Activated CD8-positive, alpha-beta memory T cell treated with anti-CD3 and anti-CD28 coated beads for 4 hours (primary cell): ENCODE results near the gene PRKG2.

Source experiments
- DNase-seq, 2 donors: peaks; one replicate each; pipeline ENCODE4 v3.0.0-alpha.2; 2020; ENCODE audit warnings: low read depth in 2 of 2

The PRKG2 gene

DNA sequence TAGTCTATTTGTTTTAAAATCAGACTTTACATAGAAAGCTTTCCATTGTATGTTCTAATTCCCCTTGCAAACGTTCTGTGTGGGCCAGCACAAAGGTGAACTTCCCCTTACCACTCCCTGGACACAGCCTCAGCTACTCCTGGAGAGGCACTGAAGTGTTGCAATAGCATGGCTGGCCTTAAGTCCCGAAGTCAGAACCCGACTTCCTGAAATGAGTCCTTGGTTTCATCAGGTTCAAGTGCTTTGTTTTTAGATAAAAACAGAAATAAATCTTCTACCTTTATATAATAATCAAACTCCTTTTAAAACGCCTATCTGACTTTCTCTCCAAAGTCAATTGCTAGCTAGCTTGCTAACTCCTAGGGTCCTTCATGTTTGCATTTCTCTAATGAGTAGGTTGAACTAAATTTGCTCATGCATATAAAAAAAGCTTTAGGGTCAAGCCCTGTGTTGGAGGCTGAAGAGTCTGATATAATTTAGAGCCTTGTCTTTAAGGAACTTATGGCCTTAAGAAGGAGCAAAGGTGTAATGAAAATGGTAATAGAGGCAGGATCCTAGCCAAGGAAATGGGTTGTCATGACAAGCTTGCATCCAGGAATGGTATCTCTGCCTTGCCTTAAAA, 175.6 kb downstream of the PRKG2 start:
- no peak for DNase-seq

DNA sequence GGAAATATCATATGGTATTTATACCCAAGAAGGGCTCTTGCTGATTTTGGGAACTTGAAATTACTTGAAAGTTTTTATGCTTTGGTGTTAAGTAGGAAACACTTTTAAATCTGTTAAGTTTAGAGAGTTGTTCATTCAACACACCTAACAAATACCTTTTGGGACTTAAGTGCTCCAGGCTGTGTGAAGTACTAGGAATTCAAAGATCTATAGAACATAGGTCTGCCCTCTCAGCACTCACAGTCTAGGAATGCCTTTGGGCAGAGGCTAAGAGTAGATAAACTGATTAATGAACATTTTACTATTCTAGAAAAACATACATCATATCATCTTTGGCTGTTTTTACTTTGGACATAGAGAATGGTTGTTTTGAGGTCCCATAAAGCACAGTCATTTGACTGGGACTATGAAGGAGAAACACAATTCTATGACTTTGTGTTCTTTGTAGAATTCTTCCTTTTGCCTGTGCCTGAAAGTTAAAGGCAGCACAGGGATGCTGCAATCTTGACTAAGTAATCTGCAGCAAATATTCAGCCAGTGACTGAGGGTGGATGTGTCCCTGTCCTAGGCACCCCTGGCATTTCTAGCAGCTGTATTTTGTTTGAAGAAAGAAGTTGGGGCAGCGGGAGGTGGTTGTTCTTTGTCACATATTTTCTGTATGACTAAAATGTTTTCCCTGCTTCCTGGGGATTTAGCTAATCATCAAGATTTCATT, 176.2 kb downstream of the PRKG2 start:
- DNase-seq = no peak
